HG03469 (cell line): ENCODE data around the gene TOP1.
"Not testable (repeated sequence)": the region's sequence is repeated elsewhere in the genome, so short reads cannot be mapped to it uniquely, and the experiment has no call there.

Experiments
- ATAC-seq: cut with Tn5 transposase; IDR thresholded peaks from one replicate; pipeline ENCODE4 v1.9.1; 2021; ENCODE audit warnings: mild to moderate bottlenecking, moderate library complexity, moderate number of reproducible peaks; ENCODE audit not compliant: unreplicated experiment

Gene TOP1

GRCh38 chr20:41003143-41003935 is 25.3 kb upstream of the TOP1 start:
- ATAC-seq: no peak

GRCh38 chr20:41003936-41004294 is 24.7 kb upstream of the TOP1 start:
- ATAC-seq: not testable (repeated sequence)

- no peak for ATAC-seq
These were observed 23.9 kb upstream of the TOP1 start for GRCh38 chr20:41004531-41005360.

GRCh38 chr20:41005361-41005729 is 23.3 kb upstream of the TOP1 start:
- no peak for ATAC-seq

GRCh38 chr20:41006126-41006935 is 22.3 kb upstream of the TOP1 start:
- no peak for ATAC-seq

GRCh38 chr20:41006936-41007474 is 21.6 kb upstream of the TOP1 start:
- ATAC-seq: no peak

GRCh38 chr20:41007481-41007880 is 21.1 kb upstream of the TOP1 start:
- no peak for ATAC-seq

GRCh38 chr20:41009946-41010345 is 18.7 kb upstream of the TOP1 start:
- no peak for ATAC-seq

GRCh38 chr20:41011551-41012067 is 17.0 kb upstream of the TOP1 start:
- peak; percentile 84 for ATAC-seq

GRCh38 chr20:41014561-41015088 is 14.0 kb upstream of the TOP1 start:
- ATAC-seq: no peak

- no peak for ATAC-seq
These were observed 11.1 kb upstream of the TOP1 start for GRCh38 chr20:41017448-41018042.

- no peak for ATAC-seq
These were observed 10.5 kb upstream of the TOP1 start for GRCh38 chr20:41018153-41018552.

- ATAC-seq: no peak
These were observed 5.1 kb upstream of the TOP1 start for GRCh38 chr20:41023549-41023948.

- no peak for ATAC-seq
These were observed 1.3 kb upstream of the TOP1 start for GRCh38 chr20:41027366-41027765.

- ATAC-seq: no peak
These were observed 707 bp upstream of the TOP1 start for GRCh38 chr20:41027872-41028358.

- no peak for ATAC-seq
These were observed 704 bp downstream of the TOP1 start for GRCh38 chr20:41029150-41029901.

GRCh38 chr20:41030061-41030460 is 1.4 kb downstream of the TOP1 start:
- no peak for ATAC-seq

GRCh38 chr20:41030531-41031242 is 2.1 kb downstream of the TOP1 start:
- ATAC-seq: no peak

GRCh38 chr20:41031243-41031619 is 2.6 kb downstream of the TOP1 start:
- no peak for ATAC-seq
